SK-N-SH (cell line): ENCODE measurements around the gene KCNAB1. TPM values are rescaled to one million over a fixed set of nuclear protein-coding genes. Genes with fewer than 3 reads are reported as not detected.
"Not testable (repeated sequence)": the region's sequence is repeated elsewhere in the genome, so short reads cannot be mapped to it uniquely, and the experiment has no call there.

Experiments
- CTCF ChIA-PET: fragments of 300-600, 350-600 bp; formaldehyde crosslinking; extraction: SDS; loops from one replicate; lab custom pipeline; 2021; lab: Yijun Ruan, JAX
- POLR2A ChIA-PET: fragments of 350-600 bp; sonication (Branson Sonifier 250); formaldehyde crosslinking; extraction: SDS; loops from one replicate; lab custom pipeline; 2020; ENCODE audit warnings: antibody characterized with exemption, inconsistent platforms; lab: Yijun Ruan, JAX
- DNase-seq: peaks from one replicate; pipeline ENCODE4 v3.0.0; 2012
- H2AFZ ChIP-seq: fragments of 200-600 bp; sonication (generic); 2 replicates; pipeline ENCODE4 v1.8.1; 2016; ENCODE audit warnings: antibody characterized with exemption, mild to moderate bottlenecking, low read depth
- H3F3A ChIP-seq: fragments of 200-600 bp; sonication (generic); replicated peaks from 2 replicates; pipeline ENCODE3; 2016; ENCODE audit warnings: antibody characterized with exemption, mild to moderate bottlenecking; ENCODE audit not compliant: insufficient read depth
- H3K27ac ChIP-seq, 2 experiments: fragments of 200-500 bp in 1 of 2; fragments of 200-600 bp in 1 of 2; sonication (Bioruptor generic) in 1 of 2; sonication (generic), shearing (Covaris generic) in 1 of 2; 2 replicates each; pipeline versions ENCODE4 v1.5.1 to v1.6.1; 2014 to 2016; ENCODE audit warnings: low read depth in 2 of 2, inconsistent platforms in 1 of 2, low read length in 1 of 2, mild to moderate bottlenecking in 1 of 2, mixed read lengths in 1 of 2
- H3K27me3 ChIP-seq: fragments of 200-600 bp; sonication (generic), shearing (Covaris generic); 2 replicates; pipeline ENCODE4 v1.6.1; 2016; ENCODE audit warnings: mixed run types; ENCODE audit not compliant: insufficient read depth
- H3K36me3 ChIP-seq, 2 experiments: fragments of 200-500 bp in 1 of 2; fragments of 200-600 bp in 1 of 2; sonication (Bioruptor generic) in 1 of 2; sonication (generic) in 1 of 2; replicated peaks in 1 of 2; 2 replicates each; pipeline versions ENCODE3 to v1.5.1; 2014 to 2016; ENCODE audit warnings: low read length in 1 of 2, mild to moderate bottlenecking in 1 of 2; ENCODE audit not compliant: insufficient read depth in 2 of 2, control insufficient read depth in 1 of 2
- H3K4me1 ChIP-seq, 2 experiments: fragments of 200-500 bp in 1 of 2; fragments of 200-600 bp in 1 of 2; sonication (Bioruptor generic) in 1 of 2; sonication (generic), shearing (Covaris generic) in 1 of 2; 2 replicates each; pipeline versions ENCODE4 v1.5.1 to v1.6.1; 2014 to 2016; ENCODE audit warnings: low read depth in 1 of 2, low read length in 1 of 2, mixed run types in 1 of 2; ENCODE audit not compliant: insufficient read depth in 2 of 2, control insufficient read depth in 1 of 2
- H3K4me2 ChIP-seq: fragments of 200-600 bp; sonication (generic), shearing (Covaris generic); 2 replicates; pipeline ENCODE4 v1.6.1; 2017; ENCODE audit warnings: mixed run types
- H3K4me3 ChIP-seq, 2 experiments: fragments of 200-500 bp in 1 of 2; fragments of 200-600 bp in 1 of 2; sonication (Bioruptor generic) in 1 of 2; sonication (generic), shearing (Covaris generic) in 1 of 2; 2 replicates each; pipeline versions ENCODE4 v1.5.1 to v1.8.1; 2014 to 2016; ENCODE audit warnings: low read depth in 2 of 2, inconsistent platforms in 1 of 2, low read length in 1 of 2, mild to moderate bottlenecking in 1 of 2, mixed read lengths in 1 of 2, moderate library complexity in 1 of 2
- H3K79me2 ChIP-seq: fragments of 200-600 bp; sonication (generic); 2 replicates; pipeline ENCODE4 v1.8.1; 2017; ENCODE audit warnings: mild to moderate bottlenecking; ENCODE audit not compliant: insufficient read depth
- H3K9ac ChIP-seq: fragments of 200-600 bp; sonication (generic); 2 replicates; pipeline ENCODE4 v1.6.1; 2017; ENCODE audit warnings: mixed run types
- H3K9me2 ChIP-seq: fragments of 200-600 bp; sonication (generic); 2 replicates; pipeline ENCODE4 v1.6.1; 2017; ENCODE audit warnings: mixed run types
- H3K9me3 ChIP-seq: fragments of 200-600 bp; sonication (generic); 2 replicates; pipeline ENCODE4 v1.6.1; 2017; ENCODE audit warnings: mixed run types, mild to moderate bottlenecking, moderate library complexity
- H4K20me1 ChIP-seq: fragments of 200-600 bp; sonication (generic); 2 replicates; pipeline ENCODE4 v1.6.1; 2017; ENCODE audit warnings: mild to moderate bottlenecking, mixed run types; ENCODE audit not compliant: insufficient read depth
- ELF1 ChIP-seq: IDR thresholded peaks from 2 replicates; pipeline ENCODE4 v1.4.0; 2012
- EP300 ChIP-seq, 2 experiments: IDR thresholded peaks; 2 replicates each; pipeline versions ENCODE4 v1.4.0 to v1.6.1; 2012; ENCODE audit warnings: borderline replicate concordance in 1 of 2, low read depth in 1 of 2, low read length in 1 of 2
- FOXJ3 ChIP-seq: sonication (generic); formaldehyde crosslinking; IDR thresholded peaks from 2 replicates; pipeline ENCODE4 v1.5.1; 2020; ENCODE audit warnings: mild to moderate bottlenecking, missing genetic modification reagents
- GATA2 ChIP-seq: sonication (generic); formaldehyde crosslinking; IDR thresholded peaks from 2 replicates; pipeline ENCODE4 v1.5.0; 2020; ENCODE audit warnings: mild to moderate bottlenecking, missing genetic modification reagents
- JUND ChIP-seq: IDR thresholded peaks from 2 replicates; pipeline ENCODE4 v1.4.0; 2012
- MEF2A ChIP-seq: IDR thresholded peaks from 2 replicates; pipeline ENCODE4 v1.4.0; 2012; ENCODE audit warnings: low read depth, borderline replicate concordance
- NFIC ChIP-seq: IDR thresholded peaks from 2 replicates; pipeline ENCODE4 v1.4.0; 2012; ENCODE audit warnings: borderline replicate concordance
- NRF1 ChIP-seq: IDR thresholded peaks from 2 replicates; pipeline ENCODE4 v1.6.1; 2012; ENCODE audit warnings: low read depth, mild to moderate bottlenecking, low read length
- RAD21 ChIP-seq: IDR thresholded peaks from 2 replicates; pipeline ENCODE4 v1.6.1; 2012; ENCODE audit warnings: mild to moderate bottlenecking, low read length
- SMC3 ChIP-seq: IDR thresholded peaks from 2 replicates; pipeline ENCODE4 v1.6.1; 2012; ENCODE audit warnings: low read depth, low read length, improper control_type of control experiment
- TCF12 ChIP-seq: IDR thresholded peaks from 2 replicates; pipeline ENCODE4 v1.4.0; 2012
- WGBS: methylation state at CpG from one replicate; pipeline ENCODE4 v1.1.6; 2017; ENCODE audit warnings: low lambda C conversion rate; 5-methylcytosine and 5-hydroxymethylcytosine counted together
- polyA plus RNA-seq, 3 experiments: library from polyadenylated mRNA; depleted of rRNA; stranded (reverse); fragments of >200 nt; gene quantifications; 2 replicates each; pipeline ENCODE4 v1.2.3, GENCODE V29; 2012
- TF ChIP-seq, protein P1 (sequence below): IDR thresholded peaks from 2 replicates; pipeline ENCODE4 v1.4.0; 2012; ENCODE audit warnings: low read depth, borderline replicate concordance
- TF ChIP-seq, protein P2 (sequence below): fragments of 200-600 bp; sonication (generic); IDR thresholded peaks from 2 replicates; pipeline ENCODE4 v1.6.1; 2017; ENCODE audit warnings: antibody characterized with exemption, mild to moderate bottlenecking, moderate library complexity
- TF ChIP-seq, protein P3 (sequence below): fragments of 150-350 bp; IDR thresholded peaks from 2 replicates; pipeline ENCODE4 v1.6.1; 2017; ENCODE audit warnings: antibody characterized with exemption, low read length, low read depth, borderline replicate concordance

Gene KCNAB1
- polyA plus RNA-seq, 1 of the 3 experiments (the other 2 are of a cell fraction), result 82.1 TPM

DNA sequence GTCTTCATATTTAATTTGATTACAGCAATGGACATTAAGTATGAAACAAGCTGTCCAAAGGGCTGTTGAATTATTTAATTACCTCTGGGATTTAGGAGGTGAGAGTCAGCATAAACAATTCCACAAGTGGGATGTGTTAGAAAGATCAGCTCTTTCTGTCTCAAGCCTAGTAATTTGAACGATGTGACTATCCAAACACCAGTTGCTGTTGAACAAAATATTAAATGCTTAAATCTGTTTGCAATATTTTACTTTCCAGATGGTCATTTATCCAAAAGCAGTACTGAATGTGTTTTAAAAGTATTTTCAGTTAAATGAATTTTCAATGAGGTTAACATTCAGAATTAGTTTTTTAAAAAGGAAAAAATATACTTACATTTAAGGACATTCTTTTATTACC is 12.7 kb downstream of the KCNAB1 start:
- CTCF ChIA-PET, result interaction anchor here (0.6 to 5.9 kb wide), 4 partner anchors 11 to 408 kb away, joined by 3 to 37 read pairs (median 4); no protein-coding TSS in a partner anchor
- no peaks in the 10 kb centered on the region for H3F3A ChIP-seq
- no peak overlapping the region for H3K4me3 ChIP-seq
- no peaks in the 10 kb centered on the region for H3K9me3 ChIP-seq
- no peaks in the 10 kb centered on the region for H3K36me3 ChIP-seq
- H3K4me1 ChIP-seq, result peaks cover 0 to 2% of the 10 kb centered on the region in 2 experiments; a peak in 1 of 4 replicates
- POLR2A ChIA-PET, result no interaction called here
- H3K27me3 ChIP-seq, result no peaks in the 10 kb centered on the region
- no peaks in the 10 kb centered on the region for H3K79me2 ChIP-seq
- no peaks in the 10 kb centered on the region for H4K20me1 ChIP-seq
- H2AFZ ChIP-seq, result no peak overlapping the region
- H3K9me2 ChIP-seq, result no peaks in the 10 kb centered on the region
- no peak overlapping the region for H3K27ac ChIP-seq
- TF ChIP-seq EP300 (IDR thresholded peaks at IDR 0.05; ENCODE audit: borderline replicate concordance in 1 of 2, low read depth in 1 of 2, low read length in 1 of 2) (no peak), TCF12 (no peak), NFIC (no peak), GATA2 (CRISPR knock-in tag) (no peak), FOXJ3 (no peak), MEF2A (no peak), NRF1 (no peak), JUND (no peak)
- TF ChIP-seq, protein P1, sequence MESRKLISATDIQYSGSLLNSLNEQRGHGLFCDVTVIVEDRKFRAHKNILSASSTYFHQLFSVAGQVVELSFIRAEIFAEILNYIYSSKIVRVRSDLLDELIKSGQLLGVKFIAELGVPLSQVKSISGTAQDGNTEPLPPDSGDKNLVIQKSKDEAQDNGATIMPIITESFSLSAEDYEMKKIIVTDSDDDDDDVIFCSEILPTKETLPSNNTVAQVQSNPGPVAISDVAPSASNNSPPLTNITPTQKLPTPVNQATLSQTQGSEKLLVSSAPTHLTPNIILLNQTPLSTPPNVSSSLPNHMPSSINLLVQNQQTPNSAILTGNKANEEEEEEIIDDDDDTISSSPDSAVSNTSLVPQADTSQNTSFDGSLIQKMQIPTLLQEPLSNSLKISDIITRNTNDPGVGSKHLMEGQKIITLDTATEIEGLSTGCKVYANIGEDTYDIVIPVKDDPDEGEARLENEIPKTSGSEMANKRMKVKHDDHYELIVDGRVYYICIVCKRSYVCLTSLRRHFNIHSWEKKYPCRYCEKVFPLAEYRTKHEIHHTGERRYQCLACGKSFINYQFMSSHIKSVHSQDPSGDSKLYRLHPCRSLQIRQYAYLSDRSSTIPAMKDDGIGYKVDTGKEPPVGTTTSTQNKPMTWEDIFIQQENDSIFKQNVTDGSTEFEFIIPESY, result no peak
- TF ChIP-seq, protein P2, sequence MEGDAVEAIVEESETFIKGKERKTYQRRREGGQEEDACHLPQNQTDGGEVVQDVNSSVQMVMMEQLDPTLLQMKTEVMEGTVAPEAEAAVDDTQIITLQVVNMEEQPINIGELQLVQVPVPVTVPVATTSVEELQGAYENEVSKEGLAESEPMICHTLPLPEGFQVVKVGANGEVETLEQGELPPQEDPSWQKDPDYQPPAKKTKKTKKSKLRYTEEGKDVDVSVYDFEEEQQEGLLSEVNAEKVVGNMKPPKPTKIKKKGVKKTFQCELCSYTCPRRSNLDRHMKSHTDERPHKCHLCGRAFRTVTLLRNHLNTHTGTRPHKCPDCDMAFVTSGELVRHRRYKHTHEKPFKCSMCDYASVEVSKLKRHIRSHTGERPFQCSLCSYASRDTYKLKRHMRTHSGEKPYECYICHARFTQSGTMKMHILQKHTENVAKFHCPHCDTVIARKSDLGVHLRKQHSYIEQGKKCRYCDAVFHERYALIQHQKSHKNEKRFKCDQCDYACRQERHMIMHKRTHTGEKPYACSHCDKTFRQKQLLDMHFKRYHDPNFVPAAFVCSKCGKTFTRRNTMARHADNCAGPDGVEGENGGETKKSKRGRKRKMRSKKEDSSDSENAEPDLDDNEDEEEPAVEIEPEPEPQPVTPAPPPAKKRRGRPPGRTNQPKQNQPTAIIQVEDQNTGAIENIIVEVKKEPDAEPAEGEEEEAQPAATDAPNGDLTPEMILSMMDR, result no peak
- TF ChIP-seq, protein P3, sequence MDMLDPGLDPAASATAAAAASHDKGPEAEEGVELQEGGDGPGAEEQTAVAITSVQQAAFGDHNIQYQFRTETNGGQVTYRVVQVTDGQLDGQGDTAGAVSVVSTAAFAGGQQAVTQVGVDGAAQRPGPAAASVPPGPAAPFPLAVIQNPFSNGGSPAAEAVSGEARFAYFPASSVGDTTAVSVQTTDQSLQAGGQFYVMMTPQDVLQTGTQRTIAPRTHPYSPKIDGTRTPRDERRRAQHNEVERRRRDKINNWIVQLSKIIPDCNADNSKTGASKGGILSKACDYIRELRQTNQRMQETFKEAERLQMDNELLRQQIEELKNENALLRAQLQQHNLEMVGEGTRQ, result no peak
- no peak overlapping the region for H3K4me2 ChIP-seq
- WGBS, result 52% methylated on average over 1 of the region's 1 CpG
- H3K9ac ChIP-seq, result no peak overlapping the region
- no peak for DNase-seq

DNA sequence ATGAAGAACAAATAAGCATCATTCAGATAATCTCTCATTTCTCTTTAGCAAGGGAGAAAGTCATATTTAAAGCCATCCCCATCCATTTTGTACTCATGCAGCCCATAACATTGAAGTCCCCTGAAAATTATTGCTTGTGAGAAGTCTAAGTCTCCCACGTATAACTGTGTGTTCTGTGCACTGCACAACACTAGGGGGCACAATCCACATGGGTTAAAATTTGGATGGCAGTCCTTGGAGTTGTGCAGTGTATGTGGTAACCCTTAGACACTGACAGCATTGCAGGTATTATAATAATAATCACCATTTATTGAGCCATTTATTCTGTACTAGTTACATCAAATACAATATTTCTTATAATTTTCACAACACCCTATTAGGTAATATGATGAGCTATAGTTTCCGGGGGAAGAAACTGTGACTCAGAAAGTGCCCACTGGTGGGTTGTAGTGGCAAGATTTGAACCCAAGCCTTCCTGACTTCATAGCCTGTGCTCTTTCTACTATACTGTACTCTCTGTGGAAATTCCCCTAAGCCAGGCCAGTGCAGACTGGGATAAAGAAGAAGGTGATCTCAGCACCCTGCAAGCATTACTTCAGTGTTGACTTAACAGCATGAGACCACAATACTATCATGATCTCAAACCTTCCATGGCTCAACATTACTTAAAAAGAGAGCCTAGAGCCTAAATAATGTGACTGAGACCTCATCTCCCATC is 15.7 kb downstream of the KCNAB1 start:
- Histone ChIP-seq H4K20me1 (no peaks in the 10 kb centered on the region), H3K4me2 (no peak overlapping the region), H3K9ac (no peak overlapping the region), H3K79me2 (no peaks in the 10 kb centered on the region), H3K4me1 (peaks cover 0 to 2% of the 10 kb centered on the region in 2 experiments; a peak in 1 of 4 replicates), H3K27me3 (no peaks in the 10 kb centered on the region), H3K9me2 (no peaks in the 10 kb centered on the region), H3K9me3 (no peaks in the 10 kb centered on the region), H2AFZ (no peak overlapping the region), H3K36me3 (no peaks in the 10 kb centered on the region), H3K27ac (no peak overlapping the region), H3F3A (no peaks in the 10 kb centered on the region), H3K4me3 (no peak overlapping the region)
- ChIA-PET POLR2A (no interaction called here), CTCF (interaction anchor here (0.8 to 1.3 kb wide), 7 partner anchors 9 to 405 kb away, joined by 3 to 5 read pairs (median 4); no protein-coding TSS in a partner anchor)
- WGBS, result 79% methylated on average over 2 of the region's 2 CpGs
- TF ChIP-seq, protein P2, result peak; percentile 55
- TF ChIP-seq SMC3, result peak; percentile 13; the same call in 1 of the 2 replicates
- TF ChIP-seq ELF1, result no peak
- TF ChIP-seq RAD21, result peak; percentile 51
- no peak for DNase-seq

DNA sequence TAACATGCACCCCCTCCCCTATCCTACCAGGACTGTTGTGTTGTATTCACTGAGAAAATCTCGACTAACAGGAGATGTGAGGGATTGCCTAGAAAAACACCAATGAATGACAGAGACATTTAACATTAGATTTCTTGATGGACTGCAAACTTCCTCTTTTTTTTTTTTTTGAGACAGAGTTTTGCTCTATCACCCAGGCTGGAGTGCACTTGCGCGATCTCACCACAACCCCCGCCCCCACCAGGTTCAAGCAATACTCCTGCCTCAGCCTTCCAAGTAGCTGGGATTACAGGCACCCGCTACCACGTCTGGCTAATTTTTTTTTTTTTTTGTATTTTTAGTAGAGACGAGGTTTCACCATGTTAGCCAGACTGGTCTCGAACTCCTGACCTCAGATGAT is 17.0 kb downstream of the KCNAB1 start:
- H3K4me1 ChIP-seq, H3K9ac ChIP-seq, DNase-seq, H4K20me1 ChIP-seq, H3K79me2 ChIP-seq, H3K4me3 ChIP-seq, H3K9me3 ChIP-seq, H3K4me2 ChIP-seq, POLR2A ChIA-PET, H3K9me2 ChIP-seq, H3K27me3 ChIP-seq, H3F3A ChIP-seq, H3K27ac ChIP-seq, H3K36me3 ChIP-seq, H2AFZ ChIP-seq: not testable (repeated sequence)
- CTCF ChIA-PET, result interaction anchor here (1.1 to 1.3 kb wide), 2 partner anchors 26 to 142 kb away, joined by 4 read pairs; no protein-coding TSS in a partner anchor
- WGBS, result 70% methylated on average over 8 of the region's 8 CpGs
